Measurements from ENCODE around the gene ICA1.

Gene ICA1

GRCh38 chr7:8190119-8190895 lies 71.7 kb downstream of the ICA1 start:
- DNase-seq (ENCODE audit: low read depth): peak; percentile 77
- H3K36me3 ChIP-seq (ENCODE audit: control insufficient read depth, insufficient read depth, low read length, severe bottlenecking): no peaks in the 10 kb centered on the region
- no peak overlapping the region for H3K4me3 ChIP-seq (ENCODE audit: low read length)
- no peaks in the 10 kb centered on the region for H3K9me3 ChIP-seq (ENCODE audit: control insufficient read depth, low read length)
- peak overlapping the region; percentile 40 for H3K9ac ChIP-seq (ENCODE audit: low read length)
- no peaks in the 10 kb centered on the region for H3K27me3 ChIP-seq (replicated peaks; ENCODE audit: control insufficient read depth, insufficient read depth, low read length)
- H3K4me1 ChIP-seq (ENCODE audit: control insufficient read depth, insufficient read depth, low read length): peaks cover 18% of the 10 kb centered on the region

- Histone ChIP-seq H3K9ac (ENCODE audit: low read length) (peak overlapping the region; percentile 40), H3K36me3 (ENCODE audit: control insufficient read depth, insufficient read depth, low read length, severe bottlenecking) (no peaks in the 10 kb centered on the region), H3K27me3 (replicated peaks; ENCODE audit: control insufficient read depth, insufficient read depth, low read length) (no peaks in the 10 kb centered on the region), H3K4me3 (ENCODE audit: low read length) (no peak overlapping the region), H3K9me3 (ENCODE audit: control insufficient read depth, low read length) (no peaks in the 10 kb centered on the region), H3K4me1 (ENCODE audit: control insufficient read depth, insufficient read depth, low read length) (peaks cover 18% of the 10 kb centered on the region)
- no peak for DNase-seq (ENCODE audit: low read depth)
These were observed 72.3 kb downstream of the ICA1 start for GRCh38 chr7:8189625-8190024.

GRCh38 chr7:8185926-8186683 lies 75.9 kb downstream of the ICA1 start:
- Histone ChIP-seq H3K4me1 (ENCODE audit: control insufficient read depth, insufficient read depth, low read length) (peaks cover 14% of the 10 kb centered on the region), H3K9me3 (ENCODE audit: control insufficient read depth, low read length) (no peaks in the 10 kb centered on the region), H3K27me3 (replicated peaks; ENCODE audit: control insufficient read depth, insufficient read depth, low read length) (no peaks in the 10 kb centered on the region), H3K9ac (ENCODE audit: low read length) (no peak overlapping the region), H3K4me3 (ENCODE audit: low read length) (no peak overlapping the region), H3K36me3 (ENCODE audit: control insufficient read depth, insufficient read depth, low read length, severe bottlenecking) (no peaks in the 10 kb centered on the region)
- DNase-seq (ENCODE audit: low read depth): no peak

GRCh38 chr7:8184221-8184620 lies 77.7 kb downstream of the ICA1 start:
- DNase-seq (ENCODE audit: low read depth): no peak
- no peaks in the 10 kb centered on the region for H3K27me3 ChIP-seq (replicated peaks; ENCODE audit: control insufficient read depth, insufficient read depth, low read length)
- H3K9me3 ChIP-seq (ENCODE audit: control insufficient read depth, low read length): no peaks in the 10 kb centered on the region
- H3K9ac ChIP-seq (ENCODE audit: low read length): no peak overlapping the region
- H3K4me1 ChIP-seq (ENCODE audit: control insufficient read depth, insufficient read depth, low read length): no peaks in the 10 kb centered on the region
- H3K36me3 ChIP-seq (ENCODE audit: control insufficient read depth, insufficient read depth, low read length, severe bottlenecking): no peaks in the 10 kb centered on the region
- no peak overlapping the region for H3K4me3 ChIP-seq (ENCODE audit: low read length)

- DNase-seq (ENCODE audit: low read depth): no peak
- Histone ChIP-seq H3K9me3 (ENCODE audit: control insufficient read depth, low read length) (no peaks in the 10 kb centered on the region), H3K4me3 (ENCODE audit: low read length) (no peak overlapping the region), H3K9ac (ENCODE audit: low read length) (no peak overlapping the region), H3K27me3 (replicated peaks; ENCODE audit: control insufficient read depth, insufficient read depth, low read length) (no peaks in the 10 kb centered on the region), H3K36me3 (ENCODE audit: control insufficient read depth, insufficient read depth, low read length, severe bottlenecking) (no peaks in the 10 kb centered on the region), H3K4me1 (ENCODE audit: control insufficient read depth, insufficient read depth, low read length) (no peaks in the 10 kb centered on the region)
These were observed 82.5 kb downstream of the ICA1 start for GRCh38 chr7:8179486-8179885.

- H3K9me3 ChIP-seq (ENCODE audit: control insufficient read depth, low read length): no peaks in the 10 kb centered on the region
- no peaks in the 10 kb centered on the region for H3K27me3 ChIP-seq (replicated peaks; ENCODE audit: control insufficient read depth, insufficient read depth, low read length)
- DNase-seq (ENCODE audit: low read depth): no peak
- no peak overlapping the region for H3K4me3 ChIP-seq (ENCODE audit: low read length)
- H3K4me1 ChIP-seq (ENCODE audit: control insufficient read depth, insufficient read depth, low read length): peaks cover 4% of the 10 kb centered on the region
- no peaks in the 10 kb centered on the region for H3K36me3 ChIP-seq (ENCODE audit: control insufficient read depth, insufficient read depth, low read length, severe bottlenecking)
- no peak overlapping the region for H3K9ac ChIP-seq (ENCODE audit: low read length)
These were observed 83.6 kb downstream of the ICA1 start for GRCh38 chr7:8178353-8178752.

GRCh38 chr7:8177109-8177933 lies 84.6 kb downstream of the ICA1 start:
- Histone ChIP-seq H3K9ac (ENCODE audit: low read length) (no peak overlapping the region), H3K4me1 (ENCODE audit: control insufficient read depth, insufficient read depth, low read length) (peaks cover 15% of the 10 kb centered on the region), H3K4me3 (ENCODE audit: low read length) (no peak overlapping the region), H3K36me3 (ENCODE audit: control insufficient read depth, insufficient read depth, low read length, severe bottlenecking) (no peaks in the 10 kb centered on the region), H3K9me3 (ENCODE audit: control insufficient read depth, low read length) (no peaks in the 10 kb centered on the region), H3K27me3 (replicated peaks; ENCODE audit: control insufficient read depth, insufficient read depth, low read length) (no peaks in the 10 kb centered on the region)
- DNase-seq (ENCODE audit: low read depth): no peak

GRCh38 chr7:8176370-8177081 lies 85.4 kb downstream of the ICA1 start:
- Histone ChIP-seq H3K9ac (ENCODE audit: low read length) (no peak overlapping the region), H3K4me1 (ENCODE audit: control insufficient read depth, insufficient read depth, low read length) (peaks cover 17% of the 10 kb centered on the region), H3K27me3 (replicated peaks; ENCODE audit: control insufficient read depth, insufficient read depth, low read length) (no peaks in the 10 kb centered on the region), H3K9me3 (ENCODE audit: control insufficient read depth, low read length) (no peaks in the 10 kb centered on the region), H3K36me3 (ENCODE audit: control insufficient read depth, insufficient read depth, low read length, severe bottlenecking) (no peaks in the 10 kb centered on the region), H3K4me3 (ENCODE audit: low read length) (no peak overlapping the region)
- no peak for DNase-seq (ENCODE audit: low read depth)

- Histone ChIP-seq H3K27me3 (replicated peaks; ENCODE audit: control insufficient read depth, insufficient read depth, low read length) (no peaks in the 10 kb centered on the region), H3K36me3 (ENCODE audit: control insufficient read depth, insufficient read depth, low read length, severe bottlenecking) (no peaks in the 10 kb centered on the region), H3K9me3 (ENCODE audit: control insufficient read depth, low read length) (no peaks in the 10 kb centered on the region), H3K9ac (ENCODE audit: low read length) (no peak overlapping the region), H3K4me3 (ENCODE audit: low read length) (no peak overlapping the region), H3K4me1 (ENCODE audit: control insufficient read depth, insufficient read depth, low read length) (peaks cover 17% of the 10 kb centered on the region)
- no peak for DNase-seq (ENCODE audit: low read depth)
These were observed 86.0 kb downstream of the ICA1 start for GRCh38 chr7:8175929-8176369.

- H3K4me3 ChIP-seq (ENCODE audit: low read length): peak overlapping the region; percentile 4
- no peaks in the 10 kb centered on the region for H3K9me3 ChIP-seq (ENCODE audit: control insufficient read depth, low read length)
- peak; percentile 9 for DNase-seq (ENCODE audit: low read depth)
- no peaks in the 10 kb centered on the region for H3K36me3 ChIP-seq (ENCODE audit: control insufficient read depth, insufficient read depth, low read length, severe bottlenecking)
- no peaks in the 10 kb centered on the region for H3K27me3 ChIP-seq (replicated peaks; ENCODE audit: control insufficient read depth, insufficient read depth, low read length)
- peaks cover 26% of the 10 kb centered on the region for H3K4me1 ChIP-seq (ENCODE audit: control insufficient read depth, insufficient read depth, low read length)
- no peak overlapping the region for H3K9ac ChIP-seq (ENCODE audit: low read length)
These were observed 89.3 kb downstream of the ICA1 start for GRCh38 chr7:8172372-8173354.
